K562 (cell line): ENCODE results near the gene MPND. TPM values are rescaled to one million over a fixed set of nuclear protein-coding genes. Genes with fewer than 3 reads are reported as not detected.

Source experiments
- CXXC5 ChIP-seq: fragments of 250-450 bp; sonication (Bioruptor Pico); IDR thresholded peaks from 2 replicates; pipeline ENCODE4 v1.8.0; 2022; ENCODE audit warnings: inconsistent platforms, mild to moderate bottlenecking, moderate library complexity
- ERF ChIP-seq: fragments of 450-650 bp; formaldehyde crosslinking; IDR thresholded peaks from 2 replicates; pipeline ENCODE4 v1.4.0; 2020; ENCODE audit warnings: mild to moderate bottlenecking, mixed read lengths
- GTF2E2 ChIP-seq: fragments of 200-800 bp; sonication (Bioruptor generic); IDR thresholded peaks from 2 replicates; pipeline ENCODE4 v1.6.1; 2016; ENCODE audit warnings: missing genetic modification characterization, missing compliant biosample characterization
- PCBP2 ChIP-seq: fragments of 200-400 bp; formaldehyde crosslinking; IDR thresholded peaks from 2 replicates; pipeline ENCODE4 v1.6.1; 2018; ENCODE audit warnings: low read length, low read depth, mild to moderate bottlenecking, moderate library complexity; ENCODE audit not compliant: poor library complexity, severe bottlenecking
- PHF8 ChIP-seq: fragments of 200-600 bp; sonication (generic); IDR thresholded peaks from 2 replicates; pipeline ENCODE4 v1.6.1; 2012; ENCODE audit warnings: mixed run types, mild to moderate bottlenecking, inconsistent platforms, low read length, moderate library complexity, borderline replicate concordance
- POLR2B ChIP-seq: fragments of 450-650 bp; IDR thresholded peaks from 2 replicates; pipeline ENCODE4 v1.6.1; 2018; ENCODE audit warnings: low read depth; ENCODE audit not compliant: partially characterized antibody
- RFX5 ChIP-seq: IDR thresholded peaks from 2 replicates; pipeline ENCODE4 v1.6.1; 2011; ENCODE audit warnings: low read depth, mild to moderate bottlenecking, improper control_type of control experiment, low read length
- SIX5 ChIP-seq, 2 experiments: IDR thresholded peaks; 2 replicates each; pipeline ENCODE4 v1.6.1; 2011; ENCODE audit warnings: low read length in 2 of 2, borderline replicate concordance in 1 of 2, low read depth in 1 of 2, mild to moderate bottlenecking in 1 of 2, moderate library complexity in 1 of 2; ENCODE audit not compliant: insufficient read depth in 1 of 2
- SMARCB1 ChIP-seq: IDR thresholded peaks from 2 replicates; pipeline ENCODE4 v1.6.1; 2011; ENCODE audit warnings: improper control_type of control experiment, low read depth; ENCODE audit not compliant: insufficient read length
- SPI1 ChIP-seq: IDR thresholded peaks from 2 replicates; pipeline ENCODE4 v1.6.1; 2011; ENCODE audit warnings: low read depth, low read length, control low read depth, borderline replicate concordance
- SRSF3 ChIP-seq: fragments of 200-400 bp; formaldehyde crosslinking; IDR thresholded peaks from 2 replicates; pipeline ENCODE4 v1.6.1; 2016; ENCODE audit warnings: mild to moderate bottlenecking, low read length, moderate library complexity; ENCODE audit not compliant: insufficient read depth
- TAF1 ChIP-seq: IDR thresholded peaks from 2 replicates; pipeline ENCODE4 v1.6.1; 2011; ENCODE audit warnings: mild to moderate bottlenecking, low read length, moderate library complexity; ENCODE audit not compliant: insufficient read depth, control insufficient read depth, severe bottlenecking; ENCODE audit errors: extremely low read depth
- THRAP3 ChIP-seq: fragments of 450-650 bp; IDR thresholded peaks from 2 replicates; pipeline ENCODE4 v1.6.1; 2016; ENCODE audit warnings: mild to moderate bottlenecking, inconsistent platforms, borderline replicate concordance
- ZNF146 ChIP-seq: IDR thresholded peaks from one replicate; pipeline ENCODE4 v1.6.1; 2018; ENCODE audit warnings: missing compliant biosample characterization; ENCODE audit not compliant: unreplicated experiment
- ZNF212 ChIP-seq: fragments of 450-650 bp; formaldehyde crosslinking; IDR thresholded peaks from 2 replicates; pipeline ENCODE4 v1.4.0; 2020; ENCODE audit warnings: mild to moderate bottlenecking
- ZNF518B ChIP-seq: fragments of 250-450 bp; sonication (Bioruptor Pico); IDR thresholded peaks from 2 replicates; pipeline ENCODE4 v1.5.0; 2021; ENCODE audit warnings: mild to moderate bottlenecking, moderate library complexity
- ZNF707 ChIP-seq: fragments of 250-450 bp; sonication (Bioruptor Pico); conservative IDR thresholded peaks from 2 replicates; pipeline ENCODE4 v1.8.0; 2022; ENCODE audit warnings: inconsistent platforms, mild to moderate bottlenecking, moderate library complexity
- polyA plus RNA-seq, 8 experiments: library from polyadenylated mRNA; depleted of rRNA in 4 of 8; stranded (reverse) in 5 of 8; unstranded in 3 of 8; fragments of >200 nt; fragmentation: Nextera tagmentation in 2 of 8; fragmentation: Illumina TruSeq in 1 of 8; extraction: Ambion mirVana in 2 of 8; extraction: Trizol in 1 of 8; gene quantifications; 2 replicates each; pipeline versions ENCODE4 v1.2.1 to v1.2.3, GENCODE V29; 2011 to 2014; ENCODE audit warnings: inconsistent platforms in 1 of 8, missing spikeins in 1 of 8
- total RNA-seq, 7 experiments: library from RNA; depleted of rRNA in 6 of 7; stranded (reverse); fragments of >200 nt in 6 of 7; fragmentation: Illumina TruSeq in 2 of 7; extraction: Trizol in 2 of 7; gene quantifications; 2 replicates each; pipeline versions ENCODE4 v1.2.1 to v1.2.3, GENCODE V29; 2011 to 2021; ENCODE audit warnings: low replicate concordance in 1 of 7
- TF ChIP-seq, protein P1 (sequence below): sonication (generic); formaldehyde crosslinking; IDR thresholded peaks from 2 replicates; pipeline ENCODE4 v1.8.0; 2022; ENCODE audit warnings: mild to moderate bottlenecking, missing genetic modification reagents
- TF ChIP-seq, protein P2 (sequence below): sonication (generic); formaldehyde crosslinking; IDR thresholded peaks from 2 replicates; pipeline ENCODE4 v1.8.1; 2023; ENCODE audit warnings: mild to moderate bottlenecking, missing genetic modification reagents
- TF ChIP-seq, protein P3 (sequence below): sonication (generic); formaldehyde crosslinking; IDR thresholded peaks from 2 replicates; pipeline ENCODE4 v1.9.0; 2022; ENCODE audit warnings: mild to moderate bottlenecking, missing genetic modification reagents

Gene MPND
- total and polyA plus RNA-seq, 9 of the 15 experiments (the other 6 are each of a cell fraction or from before 2014, with no cell fraction given) = 0.25 to 14.0 (median 3.9) TPM

DNA sequence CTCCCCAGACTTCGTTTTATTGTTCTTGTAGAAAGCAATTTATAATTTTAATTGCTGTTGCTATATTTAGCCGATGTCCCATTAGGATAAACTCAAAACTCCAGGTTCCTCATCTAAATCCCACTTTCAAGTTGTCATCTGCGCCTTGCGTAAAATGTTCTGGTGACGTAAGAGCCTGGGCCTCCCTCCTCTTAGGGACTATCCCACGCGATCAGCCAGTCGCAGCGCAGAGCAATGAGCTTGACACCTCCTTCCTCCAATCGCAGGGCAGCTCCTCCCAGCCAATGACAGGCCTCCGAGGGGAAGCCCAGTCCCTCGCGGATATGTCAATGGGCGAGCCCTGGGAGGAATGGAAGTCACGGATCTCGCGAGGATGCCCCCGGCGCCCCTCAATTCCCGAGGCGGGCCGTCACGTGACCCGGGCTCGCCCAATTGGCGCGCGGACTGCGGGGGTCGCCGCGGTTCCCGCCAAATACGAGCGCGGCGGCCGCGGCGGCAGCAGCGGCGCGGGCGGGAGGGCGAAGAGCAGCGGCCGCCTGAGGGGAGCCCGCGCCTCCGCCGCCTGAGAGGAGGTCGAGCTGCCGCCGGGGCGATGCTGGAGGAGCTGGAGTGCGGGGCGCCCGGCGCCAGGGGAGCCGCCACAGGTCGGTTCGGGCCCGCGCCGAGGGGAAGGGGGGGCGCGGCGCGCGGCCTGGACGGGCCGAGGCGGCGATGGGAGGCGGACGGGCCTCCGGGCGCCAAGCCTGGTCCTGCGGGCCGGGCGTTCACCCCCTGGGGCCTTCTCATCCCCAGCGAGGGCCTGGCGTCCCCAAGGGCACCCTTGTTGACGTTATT lies 59.0 kb downstream of the MPND start, which contains the start of gene CHAF1A (continued):
- TF ChIP-seq ZNF518B (CRISPR knock-in tag) (no peak), SRSF3 (no peak), CXXC5 (CRISPR knock-in tag) (peak; percentile 96), TAF1 (peak; percentile 92), ERF (CRISPR knock-in tag) (0 out of 2 replicates have a peak, but pooled peaks have one; percentile 39), PCBP2 (no peak), PHF8 (peak; percentile 82; the same call in 1 of the 2 replicates), POLR2B (peak; percentile 53), SPI1 (no peak), RFX5 (no peak), ZNF707 (no peak), ZNF146 (CRISPR knock-in tag) (no peak), SIX5 (IDR thresholded peaks at IDR 0.05; ENCODE audit: borderline replicate concordance in 1 of 2, insufficient read depth in 1 of 2, low read depth in 1 of 2, low read length in 2 of 2) (0 out of 4 replicates have a peak, but pooled peaks of 1 of the 2 experiments have one; percentile 4), THRAP3 (no peak), SMARCB1 (no peak), GTF2E2 (tag) (peak; percentile 83; the same call in 1 of the 2 replicates), ZNF212 (CRISPR knock-in tag) (no peak)
- TF ChIP-seq, protein P1, sequence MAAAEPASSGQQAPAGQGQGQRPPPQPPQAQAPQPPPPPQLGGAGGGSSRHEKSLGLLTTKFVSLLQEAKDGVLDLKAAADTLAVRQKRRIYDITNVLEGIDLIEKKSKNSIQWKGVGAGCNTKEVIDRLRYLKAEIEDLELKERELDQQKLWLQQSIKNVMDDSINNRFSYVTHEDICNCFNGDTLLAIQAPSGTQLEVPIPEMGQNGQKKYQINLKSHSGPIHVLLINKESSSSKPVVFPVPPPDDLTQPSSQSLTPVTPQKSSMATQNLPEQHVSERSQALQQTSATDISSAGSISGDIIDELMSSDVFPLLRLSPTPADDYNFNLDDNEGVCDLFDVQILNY (CRISPR knock-in tag) = no peak
- TF ChIP-seq, protein P2, sequence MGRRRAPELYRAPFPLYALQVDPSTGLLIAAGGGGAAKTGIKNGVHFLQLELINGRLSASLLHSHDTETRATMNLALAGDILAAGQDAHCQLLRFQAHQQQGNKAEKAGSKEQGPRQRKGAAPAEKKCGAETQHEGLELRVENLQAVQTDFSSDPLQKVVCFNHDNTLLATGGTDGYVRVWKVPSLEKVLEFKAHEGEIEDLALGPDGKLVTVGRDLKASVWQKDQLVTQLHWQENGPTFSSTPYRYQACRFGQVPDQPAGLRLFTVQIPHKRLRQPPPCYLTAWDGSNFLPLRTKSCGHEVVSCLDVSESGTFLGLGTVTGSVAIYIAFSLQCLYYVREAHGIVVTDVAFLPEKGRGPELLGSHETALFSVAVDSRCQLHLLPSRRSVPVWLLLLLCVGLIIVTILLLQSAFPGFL = no peak
- TF ChIP-seq, protein P3, sequence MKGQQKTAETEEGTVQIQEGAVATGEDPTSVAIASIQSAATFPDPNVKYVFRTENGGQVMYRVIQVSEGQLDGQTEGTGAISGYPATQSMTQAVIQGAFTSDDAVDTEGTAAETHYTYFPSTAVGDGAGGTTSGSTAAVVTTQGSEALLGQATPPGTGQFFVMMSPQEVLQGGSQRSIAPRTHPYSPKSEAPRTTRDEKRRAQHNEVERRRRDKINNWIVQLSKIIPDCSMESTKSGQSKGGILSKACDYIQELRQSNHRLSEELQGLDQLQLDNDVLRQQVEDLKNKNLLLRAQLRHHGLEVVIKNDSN (CRISPR knock-in tag) = peak; percentile 97
